ENCODE data around the gene LTB. TPM values are rescaled to one million over a fixed set of nuclear protein-coding genes. Genes with fewer than 3 reads are reported as not detected.

Gene LTB
- total and polyA plus RNA-seq, 9 of the 15 experiments (the other 6 are each of a cell fraction or from before 2014, with no cell fraction given): 0.07 to 0.51 TPM; not detected in 7

DNA sequence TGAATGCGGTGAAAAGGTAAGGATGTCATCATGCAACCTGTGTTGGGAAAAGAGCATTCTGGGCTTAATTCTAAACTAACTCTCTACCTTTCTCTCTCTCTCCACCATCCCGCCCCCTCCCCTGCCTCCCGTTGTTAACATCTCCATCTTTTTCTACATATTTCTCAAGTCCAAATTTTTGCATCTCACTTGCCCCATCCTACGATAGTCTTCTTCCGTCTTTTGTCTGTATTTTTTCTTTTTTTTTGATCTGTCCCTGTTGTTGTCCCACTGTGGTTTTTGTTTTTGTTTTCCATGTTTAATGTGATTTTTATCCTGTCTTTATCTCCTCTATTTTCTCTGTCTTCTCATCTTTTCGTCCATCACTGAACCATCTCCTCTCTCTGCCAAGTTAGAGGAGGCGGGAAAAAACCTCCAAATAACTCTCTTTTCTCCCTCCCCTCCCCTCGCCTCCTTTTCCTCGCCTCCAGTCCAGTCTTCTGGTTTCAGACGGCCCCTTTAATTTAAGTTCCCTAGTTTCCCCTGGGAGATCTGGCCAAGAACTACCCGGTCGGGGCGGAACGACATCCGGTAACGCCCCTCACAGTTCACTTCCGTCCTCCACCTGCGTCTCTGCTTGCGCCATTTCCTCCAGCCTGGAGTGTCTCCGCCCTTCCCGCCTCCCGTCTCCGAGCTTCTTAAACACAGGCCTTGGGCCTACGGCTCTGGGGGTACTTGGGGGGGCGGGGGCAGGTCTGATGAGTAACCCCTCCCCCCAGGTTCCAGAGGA, 35.1 kb downstream of the LTB start, which contains the start of gene NFKBIL1 (continued):
- TF ChIP-seq, protein P1, sequence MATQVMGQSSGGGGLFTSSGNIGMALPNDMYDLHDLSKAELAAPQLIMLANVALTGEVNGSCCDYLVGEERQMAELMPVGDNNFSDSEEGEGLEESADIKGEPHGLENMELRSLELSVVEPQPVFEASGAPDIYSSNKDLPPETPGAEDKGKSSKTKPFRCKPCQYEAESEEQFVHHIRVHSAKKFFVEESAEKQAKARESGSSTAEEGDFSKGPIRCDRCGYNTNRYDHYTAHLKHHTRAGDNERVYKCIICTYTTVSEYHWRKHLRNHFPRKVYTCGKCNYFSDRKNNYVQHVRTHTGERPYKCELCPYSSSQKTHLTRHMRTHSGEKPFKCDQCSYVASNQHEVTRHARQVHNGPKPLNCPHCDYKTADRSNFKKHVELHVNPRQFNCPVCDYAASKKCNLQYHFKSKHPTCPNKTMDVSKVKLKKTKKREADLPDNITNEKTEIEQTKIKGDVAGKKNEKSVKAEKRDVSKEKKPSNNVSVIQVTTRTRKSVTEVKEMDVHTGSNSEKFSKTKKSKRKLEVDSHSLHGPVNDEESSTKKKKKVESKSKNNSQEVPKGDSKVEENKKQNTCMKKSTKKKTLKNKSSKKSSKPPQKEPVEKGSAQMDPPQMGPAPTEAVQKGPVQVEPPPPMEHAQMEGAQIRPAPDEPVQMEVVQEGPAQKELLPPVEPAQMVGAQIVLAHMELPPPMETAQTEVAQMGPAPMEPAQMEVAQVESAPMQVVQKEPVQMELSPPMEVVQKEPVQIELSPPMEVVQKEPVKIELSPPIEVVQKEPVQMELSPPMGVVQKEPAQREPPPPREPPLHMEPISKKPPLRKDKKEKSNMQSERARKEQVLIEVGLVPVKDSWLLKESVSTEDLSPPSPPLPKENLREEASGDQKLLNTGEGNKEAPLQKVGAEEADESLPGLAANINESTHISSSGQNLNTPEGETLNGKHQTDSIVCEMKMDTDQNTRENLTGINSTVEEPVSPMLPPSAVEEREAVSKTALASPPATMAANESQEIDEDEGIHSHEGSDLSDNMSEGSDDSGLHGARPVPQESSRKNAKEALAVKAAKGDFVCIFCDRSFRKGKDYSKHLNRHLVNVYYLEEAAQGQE (IDR thresholded peaks at IDR 0.05; ENCODE audit: borderline replicate concordance): no peak
- TF ChIP-seq, protein P1 (CRISPR knock-in tag; IDR thresholded peaks at IDR 0.05; ENCODE audit: low read depth): peak; percentile 39; the same call in 1 of the 2 replicates
- no peak for TF ChIP-seq RFX7 (CRISPR knock-in tag; IDR thresholded peaks at IDR 0.05)
- no peak for TF ChIP-seq ZNF282 (CRISPR knock-in tag; IDR thresholded peaks at IDR 0.05)
- no peak for TF ChIP-seq BRD4 (IDR thresholded peaks at IDR 0.05)
- no peak for TF ChIP-seq PYGO2 (tag; IDR thresholded peaks at IDR 0.05)
- no peak for TF ChIP-seq ATF1 (CRISPR knock-in tag; IDR thresholded peaks at IDR 0.05)
- TF ChIP-seq ATF1 (tag; IDR thresholded peaks at IDR 0.05): peak; percentile 96
- 0 out of 2 replicates have a peak, but pooled peaks have one; percentile 26 for TF ChIP-seq GTF2F1 (IDR thresholded peaks at IDR 0.05; ENCODE audit: low read depth, low read length)
- TF ChIP-seq, protein P2, sequence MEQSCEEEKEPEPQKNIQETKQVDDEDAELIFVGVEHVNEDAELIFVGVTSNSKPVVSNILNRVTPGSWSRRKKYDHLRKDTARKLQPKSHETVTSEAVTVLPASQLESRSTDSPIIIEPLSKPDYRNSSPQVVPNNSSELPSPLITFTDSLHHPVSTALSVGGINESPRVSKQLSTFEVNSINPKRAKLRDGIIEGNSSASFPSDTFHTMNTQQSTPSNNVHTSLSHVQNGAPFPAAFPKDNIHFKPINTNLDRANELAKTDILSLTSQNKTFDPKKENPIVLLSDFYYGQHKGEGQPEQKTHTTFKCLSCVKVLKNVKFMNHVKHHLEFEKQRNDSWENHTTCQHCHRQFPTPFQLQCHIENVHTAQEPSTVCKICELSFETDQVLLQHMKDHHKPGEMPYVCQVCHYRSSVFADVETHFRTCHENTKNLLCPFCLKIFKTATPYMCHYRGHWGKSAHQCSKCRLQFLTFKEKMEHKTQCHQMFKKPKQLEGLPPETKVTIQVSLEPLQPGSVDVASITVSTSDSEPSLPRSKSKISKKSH (CRISPR knock-in tag; IDR thresholded peaks at IDR 0.05): no peak
- no peak for TF ChIP-seq MEIS2 (IDR thresholded peaks at IDR 0.05; ENCODE audit: partially characterized antibody)
- no peak; the same call in 1 of the 2 replicates for TF ChIP-seq MAFG (tag; conservative IDR thresholded peaks at IDR 0.05)
- peak; percentile 76; the same call in 1 of the 2 replicates for TF ChIP-seq JUN (IDR thresholded peaks at IDR 0.05; ENCODE audit: borderline replicate concordance, low read depth, low read length)
- no peak for TF ChIP-seq JUN (CRISPR knock-in tag; IDR thresholded peaks at IDR 0.05; ENCODE audit: borderline replicate concordance)
- TF ChIP-seq TCFL5 (CRISPR knock-in tag; conservative IDR thresholded peaks at IDR 0.05): no peak

Data from K562 (cell line).